Ureter (tissue), 1 donor: ENCODE measurements around the gene NAB2. TPM values are rescaled to one million over a fixed set of nuclear protein-coding genes. Genes with fewer than 3 reads are reported as not detected.
"Not testable (repeated sequence)": the region's sequence is repeated elsewhere in the genome, so short reads cannot be mapped to it uniquely, and the experiment has no call there.

Experiments used
- DNase-seq: peaks from one replicate; pipeline ENCODE4 v3.0.0-alpha.2; 2020; ENCODE audit warnings: low spot score
- total RNA-seq: library from RNA; stranded (reverse); gene quantifications from one replicate; pipeline ENCODE4 v1.2.4, GENCODE V29; 2023
- donor health status: DM: yes; HTN: yes; CAD: no.

Gene NAB2
- total RNA-seq, 1 donor from 2014 or later: 16.2 TPM

GRCh38 chr12:57069523-57069922 lies 19.4 kb upstream of the NAB2 start:
- DNase-seq: peak; percentile 72

- DNase-seq: no peak
Measured at GRCh38 chr12:57072661-57073060, 16.3 kb upstream of the NAB2 start.

GRCh38 chr12:57073566-57074450 lies 15.1 kb upstream of the NAB2 start:
- not testable (repeated sequence) for DNase-seq

GRCh38 chr12:57078519-57079404 lies 10.2 kb upstream of the NAB2 start, which contains the start of gene NEMP1:
NEMP1 (minus strand) TSS chr12:57078791; CDS start chr12:57078745, 46 bp downstream.
- DNase-seq: peak; percentile 98

DNA sequence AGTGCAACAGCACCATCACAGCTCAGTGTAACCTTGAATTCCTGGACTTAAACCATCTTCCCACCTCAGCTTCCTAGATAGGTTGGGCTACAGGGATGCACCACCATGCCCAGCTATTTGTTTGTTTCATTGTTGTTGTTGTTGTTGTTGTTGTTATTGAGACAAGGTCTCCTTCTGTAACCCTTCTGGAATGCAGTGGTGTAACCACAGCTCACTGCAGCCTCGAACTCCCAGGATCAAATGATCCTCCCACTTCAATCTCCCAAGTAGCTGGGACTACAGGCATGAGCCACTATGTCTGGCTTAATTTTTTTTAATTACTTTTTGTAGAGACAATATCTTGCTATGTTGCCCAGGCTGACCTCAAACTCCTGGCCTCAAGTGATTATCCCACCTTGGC lies 9.1 kb upstream of the NAB2 start:
- DNase-seq: no peak

GRCh38 chr12:57080855-57081254 lies 8.1 kb upstream of the NAB2 start:
- DNase-seq: no peak

GRCh38 chr12:57085999-57086492 lies 2.9 kb upstream of the NAB2 start:
- peak; percentile 74 for DNase-seq

GRCh38 chr12:57086493-57087009 lies 2.4 kb upstream of the NAB2 start:
- peak; percentile 76 for DNase-seq

- peak; percentile 94 for DNase-seq
Measured at GRCh38 chr12:57087010-57087690, 1.8 kb upstream of the NAB2 start.

- peak; percentile 89 for DNase-seq
Measured at GRCh38 chr12:57087691-57088353, 1.1 kb upstream of the NAB2 start.

DNA sequence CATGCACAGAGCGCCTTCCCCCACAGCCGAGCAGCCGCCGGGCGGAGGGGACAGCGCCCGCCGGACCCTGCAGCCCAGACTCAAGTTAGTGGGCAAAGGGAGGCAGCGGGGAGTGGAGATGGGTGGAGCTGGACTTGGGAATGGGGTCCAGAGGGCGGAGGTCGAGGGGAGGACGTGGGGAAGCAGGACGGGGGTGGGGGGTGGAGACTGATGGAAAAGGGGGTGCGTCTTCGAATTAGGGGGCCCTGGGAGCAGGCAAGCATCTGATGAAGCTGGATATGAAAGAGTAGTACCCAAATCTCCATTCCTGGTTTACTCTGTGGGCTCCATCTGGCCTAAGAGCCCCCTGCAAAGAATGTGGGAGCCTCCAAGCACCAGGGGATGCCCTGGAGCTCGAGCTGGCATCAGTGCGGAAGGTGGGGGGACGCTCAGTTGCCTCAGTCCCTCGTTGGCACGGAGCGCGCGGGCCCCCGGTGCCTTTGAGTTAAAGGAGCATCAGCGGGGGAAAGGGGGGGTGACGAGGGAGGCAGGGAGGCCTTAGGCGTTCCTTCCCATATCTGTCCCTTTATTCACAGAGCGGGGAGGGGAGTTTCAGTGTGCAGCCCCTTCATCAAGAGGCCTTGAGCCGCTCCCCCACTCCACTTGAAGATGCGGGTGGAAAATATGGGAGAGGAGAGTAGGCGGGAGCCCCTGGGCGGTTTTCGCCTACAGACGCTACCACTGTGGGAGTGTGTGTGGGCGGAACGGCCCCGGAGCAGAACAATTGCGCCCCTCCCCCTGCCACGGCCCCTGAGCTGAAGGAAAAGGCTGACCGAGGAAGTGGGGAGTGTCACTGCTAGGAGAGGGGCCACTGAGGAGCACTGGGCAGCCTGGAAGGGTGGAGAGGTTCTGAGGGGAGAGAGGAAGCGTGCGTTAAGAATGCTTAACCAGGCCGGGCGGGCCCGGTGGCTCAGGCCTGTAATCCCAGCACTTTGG lies 644 bp downstream of the NAB2 start:
- DNase-seq: peak; percentile 85

DNA sequence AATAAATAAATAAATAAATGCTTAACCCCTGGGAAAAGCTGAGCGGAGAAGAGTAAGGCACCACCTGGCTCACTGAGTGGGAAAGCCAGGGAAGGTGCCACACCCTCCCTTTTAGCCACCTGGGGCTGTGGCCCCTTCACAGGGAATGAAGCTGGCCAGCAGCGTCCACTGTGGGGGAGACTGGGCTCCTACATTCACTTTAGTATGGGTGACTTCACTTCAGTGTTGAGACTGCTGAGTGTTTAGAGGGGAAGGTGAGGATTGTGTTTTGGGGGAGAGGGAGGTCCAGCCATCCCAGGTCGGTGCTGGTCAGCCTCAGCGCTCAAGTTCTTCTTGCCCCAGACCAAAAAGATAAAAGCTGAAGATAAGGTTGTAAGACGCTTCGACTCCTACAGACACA lies 1.6 kb downstream of the NAB2 start:
- DNase-seq: no peak

- peak; percentile 52 for DNase-seq
Measured at GRCh38 chr12:57090924-57091637, 2.2 kb downstream of the NAB2 start.

DNA sequence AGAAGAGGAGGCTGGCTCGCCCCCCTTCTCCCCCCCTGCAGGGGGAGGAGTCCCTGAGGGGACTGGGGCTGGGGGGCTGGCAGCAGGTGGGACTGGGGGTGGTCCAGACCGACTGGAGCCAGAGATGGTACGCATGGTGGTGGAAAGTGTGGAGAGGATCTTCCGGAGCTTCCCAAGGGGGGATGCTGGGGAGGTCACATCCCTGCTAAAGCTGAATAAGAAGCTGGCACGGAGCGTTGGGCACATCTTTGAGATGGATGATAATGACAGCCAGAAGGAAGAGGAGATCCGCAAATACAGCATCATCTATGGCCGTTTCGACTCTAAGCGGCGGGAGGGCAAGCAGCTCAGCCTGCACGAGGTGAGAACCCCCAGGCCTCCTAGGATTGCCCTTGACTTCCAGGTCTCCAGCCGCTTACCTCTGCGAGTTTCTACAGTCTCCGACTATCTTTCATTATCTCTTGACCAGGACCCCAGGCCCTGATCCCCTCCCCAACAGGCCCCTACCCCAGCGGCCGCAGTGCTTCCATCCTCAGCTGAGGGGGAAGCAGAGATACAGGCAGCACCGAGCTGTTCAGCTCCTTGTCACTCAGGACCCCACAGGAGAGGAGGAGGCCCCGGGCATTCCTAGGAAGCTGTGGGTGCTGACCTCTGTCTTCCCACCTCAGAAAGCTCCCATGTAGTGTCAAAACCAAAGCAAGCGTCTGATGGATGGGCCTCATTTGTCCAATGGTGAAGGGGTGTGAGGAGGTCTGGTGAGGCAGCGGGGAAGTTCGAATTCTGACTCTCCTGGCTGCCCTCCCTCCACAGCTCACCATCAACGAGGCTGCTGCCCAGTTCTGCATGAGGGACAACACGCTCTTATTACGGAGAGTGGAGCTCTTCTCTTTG lies 3.0 kb downstream of the NAB2 start:
- DNase-seq: no peak

- DNase-seq: no peak
Measured at GRCh38 chr12:57092529-57092862, 3.6 kb downstream of the NAB2 start.

DNA sequence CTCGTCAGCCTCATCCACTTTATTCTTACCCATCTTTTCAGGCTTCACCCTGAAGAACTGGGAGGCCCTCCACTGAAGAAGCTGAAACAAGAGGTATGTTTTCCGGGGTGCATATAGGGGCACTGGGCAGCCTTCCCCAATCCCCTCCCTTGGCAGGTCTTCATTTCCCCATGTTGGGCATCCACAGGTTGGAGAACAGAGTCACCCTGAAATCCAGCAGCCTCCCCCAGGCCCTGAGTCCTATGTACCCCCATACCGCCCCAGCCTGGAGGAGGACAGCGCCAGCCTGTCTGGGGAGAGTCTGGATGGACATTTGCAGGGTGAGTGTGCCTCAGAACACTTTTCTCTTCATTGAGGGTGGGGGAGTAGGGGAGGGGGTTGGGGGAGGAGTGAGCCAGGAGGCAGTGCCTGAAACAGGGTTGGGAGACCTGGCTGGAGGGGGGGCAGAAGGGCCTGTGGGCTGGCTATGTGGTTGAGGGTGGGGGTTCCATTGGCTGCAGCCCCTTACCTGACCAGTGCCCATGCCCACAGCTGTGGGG lies 4.0 kb downstream of the NAB2 start:
- DNase-seq: no peak

GRCh38 chr12:57093415-57094207 lies 4.7 kb downstream of the NAB2 start:
- peak; percentile 84 for DNase-seq
